ENCODE measurements around the gene VILL. TPM values are rescaled to one million over a fixed set of nuclear protein-coding genes. Genes with fewer than 3 reads are reported as not detected.

The VILL gene
- total and polyA plus RNA-seq, 10 of the 15 experiments (the other 5 are each of a cell fraction or from before 2014, with no cell fraction given): 0.15 to 5.4 (median 2.1) TPM; not detected in 1

DNA sequence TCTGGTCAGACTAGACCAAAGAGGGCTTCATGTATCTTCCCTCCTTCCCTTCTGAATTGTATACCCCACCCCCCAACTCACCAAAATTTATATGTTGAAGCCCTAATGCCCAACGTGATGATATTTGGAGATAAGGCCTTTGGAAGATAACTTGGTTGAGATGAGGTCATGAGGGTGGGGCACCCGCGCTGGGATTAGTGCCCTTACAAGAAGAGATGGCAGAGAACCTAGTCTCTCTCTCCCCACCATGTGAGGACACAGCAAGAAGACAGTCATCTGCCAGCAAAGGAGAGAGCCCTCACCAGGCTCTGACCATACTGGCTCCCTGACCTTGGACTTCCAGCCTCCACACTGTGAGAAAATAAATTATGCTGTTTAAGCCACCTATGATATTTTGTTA is 25.4 kb downstream of the VILL start:
- Histone ChIP-seq H3K9ac (ENCODE audit: control insufficient read depth, insufficient read depth, low read length) (no peak overlapping the region), H3K4me2 (ENCODE audit: control insufficient read depth, insufficient read depth) (no peak overlapping the region), H3K79me2 (ENCODE audit: control insufficient read depth, insufficient read depth, low read length) (no peaks in the 10 kb centered on the region), H2AFZ (ENCODE audit: control insufficient read depth, low read depth, low read length) (no peak overlapping the region), H3K27ac (ENCODE audit: control insufficient read depth, insufficient read depth) (no peak overlapping the region), H3K27me3 (replicated peaks in 1 of 2; ENCODE audit: control insufficient read depth in 2 of 2, insufficient read depth in 2 of 2, low read length in 1 of 2) (no peaks in the 10 kb centered on the region), H3K36me3 (ENCODE audit: control insufficient read depth in 2 of 2, insufficient read depth in 2 of 2, low read length in 1 of 2) (no peaks in the 10 kb centered on the region), H3K9me3 (replicated peaks; ENCODE audit: control insufficient read depth, insufficient read depth, low read length) (no peaks in the 10 kb centered on the region; the same call in 2 of the 3 replicates), H4K20me1 (ENCODE audit: control insufficient read depth, insufficient read depth) (no peaks in the 10 kb centered on the region), H3K4me1 (ENCODE audit: control insufficient read depth, insufficient read depth, low read length) (no peaks in the 10 kb centered on the region), H3K4me3 (no peak overlapping the region)
- intact Hi-C loops (cut with micrococcal nuclease; ENCODE audit: unreplicated experiment) (no loop called here), in situ Hi-C loops (cut with MboI) (no loop called here)
- WGBS (ENCODE audit: insufficient coverage, insufficient replicate concordance, low lambda C conversion rate, missing lambda C conversion rate): 63% methylated on average over 3 of the region's 3 CpGs
- POLR2A ChIA-PET: no interaction called here
- RAD21 ChIA-PET (ENCODE audit: unreplicated experiment): no interaction called here
- DNase-seq (ENCODE audit: low read depth, low spot score) (no peak), ATAC-seq (no peak), FAIRE-seq (no peak)
- no TSS peak for BruUV-seq (replicated peaks)
- SMC1A ChIA-PET (ENCODE audit: uncharacterized antibody, unreplicated experiment): interaction anchor here (1.0 kb wide), 1 partner anchor 12 kb away, joined by 3 read pairs; no protein-coding TSS in a partner anchor
- no peak for TF ChIP-seq SRF (IDR thresholded peaks at IDR 0.05; ENCODE audit: low read depth in 2 of 2, low read length in 2 of 2)
- TF ChIP-seq, protein P1, sequence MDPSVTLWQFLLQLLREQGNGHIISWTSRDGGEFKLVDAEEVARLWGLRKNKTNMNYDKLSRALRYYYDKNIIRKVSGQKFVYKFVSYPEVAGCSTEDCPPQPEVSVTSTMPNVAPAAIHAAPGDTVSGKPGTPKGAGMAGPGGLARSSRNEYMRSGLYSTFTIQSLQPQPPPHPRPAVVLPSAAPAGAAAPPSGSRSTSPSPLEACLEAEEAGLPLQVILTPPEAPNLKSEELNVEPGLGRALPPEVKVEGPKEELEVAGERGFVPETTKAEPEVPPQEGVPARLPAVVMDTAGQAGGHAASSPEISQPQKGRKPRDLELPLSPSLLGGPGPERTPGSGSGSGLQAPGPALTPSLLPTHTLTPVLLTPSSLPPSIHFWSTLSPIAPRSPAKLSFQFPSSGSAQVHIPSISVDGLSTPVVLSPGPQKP (IDR thresholded peaks at IDR 0.05; ENCODE audit: low read depth, low read length): no peak
- no peak for TF ChIP-seq HDGF (IDR thresholded peaks at IDR 0.05)
- TF ChIP-seq, protein P2, sequence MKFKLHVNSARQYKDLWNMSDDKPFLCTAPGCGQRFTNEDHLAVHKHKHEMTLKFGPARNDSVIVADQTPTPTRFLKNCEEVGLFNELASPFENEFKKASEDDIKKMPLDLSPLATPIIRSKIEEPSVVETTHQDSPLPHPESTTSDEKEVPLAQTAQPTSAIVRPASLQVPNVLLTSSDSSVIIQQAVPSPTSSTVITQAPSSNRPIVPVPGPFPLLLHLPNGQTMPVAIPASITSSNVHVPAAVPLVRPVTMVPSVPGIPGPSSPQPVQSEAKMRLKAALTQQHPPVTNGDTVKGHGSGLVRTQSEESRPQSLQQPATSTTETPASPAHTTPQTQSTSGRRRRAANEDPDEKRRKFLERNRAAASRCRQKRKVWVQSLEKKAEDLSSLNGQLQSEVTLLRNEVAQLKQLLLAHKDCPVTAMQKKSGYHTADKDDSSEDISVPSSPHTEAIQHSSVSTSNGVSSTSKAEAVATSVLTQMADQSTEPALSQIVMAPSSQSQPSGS (IDR thresholded peaks at IDR 0.05; ENCODE audit: low read length): no peak
- no peak for TF ChIP-seq STAT3 (IDR thresholded peaks at IDR 0.05; ENCODE audit: low read depth, low read length)
- TF ChIP-seq, protein P3, sequence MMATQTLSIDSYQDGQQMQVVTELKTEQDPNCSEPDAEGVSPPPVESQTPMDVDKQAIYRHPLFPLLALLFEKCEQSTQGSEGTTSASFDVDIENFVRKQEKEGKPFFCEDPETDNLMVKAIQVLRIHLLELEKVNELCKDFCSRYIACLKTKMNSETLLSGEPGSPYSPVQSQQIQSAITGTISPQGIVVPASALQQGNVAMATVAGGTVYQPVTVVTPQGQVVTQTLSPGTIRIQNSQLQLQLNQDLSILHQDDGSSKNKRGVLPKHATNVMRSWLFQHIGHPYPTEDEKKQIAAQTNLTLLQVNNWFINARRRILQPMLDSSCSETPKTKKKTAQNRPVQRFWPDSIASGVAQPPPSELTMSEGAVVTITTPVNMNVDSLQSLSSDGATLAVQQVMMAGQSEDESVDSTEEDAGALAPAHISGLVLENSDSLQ (IDR thresholded peaks at IDR 0.05): no peak
- TF ChIP-seq, protein P4, sequence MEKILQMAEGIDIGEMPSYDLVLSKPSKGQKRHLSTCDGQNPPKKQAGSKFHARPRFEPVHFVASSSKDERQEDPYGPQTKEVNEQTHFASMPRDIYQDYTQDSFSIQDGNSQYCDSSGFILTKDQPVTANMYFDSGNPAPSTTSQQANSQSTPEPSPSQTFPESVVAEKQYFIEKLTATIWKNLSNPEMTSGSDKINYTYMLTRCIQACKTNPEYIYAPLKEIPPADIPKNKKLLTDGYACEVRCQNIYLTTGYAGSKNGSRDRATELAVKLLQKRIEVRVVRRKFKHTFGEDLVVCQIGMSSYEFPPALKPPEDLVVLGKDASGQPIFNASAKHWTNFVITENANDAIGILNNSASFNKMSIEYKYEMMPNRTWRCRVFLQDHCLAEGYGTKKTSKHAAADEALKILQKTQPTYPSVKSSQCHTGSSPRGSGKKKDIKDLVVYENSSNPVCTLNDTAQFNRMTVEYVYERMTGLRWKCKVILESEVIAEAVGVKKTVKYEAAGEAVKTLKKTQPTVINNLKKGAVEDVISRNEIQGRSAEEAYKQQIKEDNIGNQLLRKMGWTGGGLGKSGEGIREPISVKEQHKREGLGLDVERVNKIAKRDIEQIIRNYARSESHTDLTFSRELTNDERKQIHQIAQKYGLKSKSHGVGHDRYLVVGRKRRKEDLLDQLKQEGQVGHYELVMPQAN (conservative IDR thresholded peaks at IDR 0.05): no peak
- TF ChIP-seq MTA3 (IDR thresholded peaks at IDR 0.05; ENCODE audit: borderline replicate concordance, low read length): no peak
- TF ChIP-seq NFYB (IDR thresholded peaks at IDR 0.05; ENCODE audit: insufficient read depth, low read depth, low read length): no peak
- TF ChIP-seq FOXM1 (IDR thresholded peaks at IDR 0.05; ENCODE audit: low read depth, low read length): no peak
- TF ChIP-seq CHD1 (IDR thresholded peaks at IDR 0.05; ENCODE audit: low read depth, low read length): no peak
- TF ChIP-seq POU2F2 (IDR thresholded peaks at IDR 0.05; ENCODE audit: borderline replicate concordance, low read depth, low read length): no peak
- CTCF ChIA-PET: interaction anchor here (0.7 kb wide), 1 partner anchor 19 kb away, joined by 3 read pairs; no protein-coding TSS in a partner anchor
